ENCODE results near the gene KRT2. TPM values are rescaled to one million over a fixed set of nuclear protein-coding genes. Genes with fewer than 3 reads are reported as not detected.

The KRT2 gene
- total RNA-seq, 6 experiments from 2014 or later: not detected

DNA sequence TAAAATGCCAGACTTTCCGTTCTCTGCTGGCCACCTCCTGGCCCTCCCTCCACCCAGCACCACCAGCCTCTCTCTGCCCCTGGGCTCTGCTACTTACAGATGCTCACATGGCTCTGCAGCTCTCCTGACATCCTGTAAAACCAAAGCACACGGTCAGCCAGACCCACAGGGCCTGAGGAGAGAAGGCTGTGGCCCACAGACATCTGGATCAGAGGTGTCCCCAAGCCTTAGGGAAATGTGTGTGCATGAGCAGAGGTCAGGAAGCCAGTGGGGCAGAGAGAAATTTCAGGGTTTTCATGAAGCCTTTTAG, 39.8 kb upstream of the KRT2 start:
- no peaks in the 10 kb centered on the region for H3K9me3 Mint-ChIP-seq
- no peak for DNase-seq
- H3K4me1 Mint-ChIP-seq (ENCODE audit: low read depth): no peaks in the 10 kb centered on the region
- H3K27ac Mint-ChIP-seq: no peak overlapping the region
- TF ChIP-seq, protein P1, sequence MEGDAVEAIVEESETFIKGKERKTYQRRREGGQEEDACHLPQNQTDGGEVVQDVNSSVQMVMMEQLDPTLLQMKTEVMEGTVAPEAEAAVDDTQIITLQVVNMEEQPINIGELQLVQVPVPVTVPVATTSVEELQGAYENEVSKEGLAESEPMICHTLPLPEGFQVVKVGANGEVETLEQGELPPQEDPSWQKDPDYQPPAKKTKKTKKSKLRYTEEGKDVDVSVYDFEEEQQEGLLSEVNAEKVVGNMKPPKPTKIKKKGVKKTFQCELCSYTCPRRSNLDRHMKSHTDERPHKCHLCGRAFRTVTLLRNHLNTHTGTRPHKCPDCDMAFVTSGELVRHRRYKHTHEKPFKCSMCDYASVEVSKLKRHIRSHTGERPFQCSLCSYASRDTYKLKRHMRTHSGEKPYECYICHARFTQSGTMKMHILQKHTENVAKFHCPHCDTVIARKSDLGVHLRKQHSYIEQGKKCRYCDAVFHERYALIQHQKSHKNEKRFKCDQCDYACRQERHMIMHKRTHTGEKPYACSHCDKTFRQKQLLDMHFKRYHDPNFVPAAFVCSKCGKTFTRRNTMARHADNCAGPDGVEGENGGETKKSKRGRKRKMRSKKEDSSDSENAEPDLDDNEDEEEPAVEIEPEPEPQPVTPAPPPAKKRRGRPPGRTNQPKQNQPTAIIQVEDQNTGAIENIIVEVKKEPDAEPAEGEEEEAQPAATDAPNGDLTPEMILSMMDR (IDR thresholded peaks at IDR 0.05): no peak
- no peaks in the 10 kb centered on the region for H3K36me3 Mint-ChIP-seq (ENCODE audit: low read depth)
- H3K27me3 Mint-ChIP-seq (ENCODE audit: insufficient read depth): peaks cover 60% of the 10 kb centered on the region
- H3K4me3 Mint-ChIP-seq: no peak overlapping the region

DNA sequence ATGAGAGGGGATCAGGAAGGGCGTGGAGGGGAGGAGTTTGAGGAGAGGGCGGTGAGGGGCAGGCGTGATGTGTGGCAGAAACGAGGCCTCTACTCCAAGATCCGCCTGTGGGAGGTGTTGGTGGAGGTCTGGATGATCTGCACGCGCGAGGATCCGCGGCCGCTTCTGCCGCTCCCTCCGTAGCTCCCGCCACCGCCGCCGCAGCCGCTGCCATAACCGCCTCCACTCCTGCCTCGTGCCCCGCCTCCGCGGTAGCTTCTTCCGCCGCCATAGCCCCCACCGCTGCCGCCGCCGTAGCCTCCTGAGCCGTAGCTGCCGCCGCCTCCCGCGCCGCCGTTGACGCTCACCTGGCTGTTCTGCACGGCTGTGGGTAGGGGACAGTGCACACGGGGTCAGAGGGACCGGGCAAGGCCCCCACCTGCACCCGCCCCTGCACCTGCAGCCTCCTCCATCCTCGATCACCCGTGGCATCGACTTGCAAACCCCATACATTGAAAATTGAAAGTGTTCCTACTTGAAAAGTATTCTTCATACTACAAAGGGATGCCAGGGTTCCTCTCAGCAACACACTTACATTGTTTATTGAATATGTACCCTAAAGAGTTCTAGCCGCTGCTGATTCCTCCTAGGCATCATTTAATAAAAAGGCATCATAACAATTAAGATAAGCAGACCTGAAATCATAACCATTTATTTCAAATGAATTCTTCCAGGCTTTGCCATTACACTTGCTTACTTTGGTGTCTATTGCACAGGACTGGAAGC, 39.2 kb upstream of the KRT2 start:
- no peaks in the 10 kb centered on the region for H3K4me1 Mint-ChIP-seq (ENCODE audit: low read depth)
- H3K27ac Mint-ChIP-seq: no peak overlapping the region
- H3K36me3 Mint-ChIP-seq (ENCODE audit: low read depth): no peaks in the 10 kb centered on the region
- DNase-seq: no peak
- H3K9me3 Mint-ChIP-seq: no peaks in the 10 kb centered on the region
- no peak overlapping the region for H3K4me3 Mint-ChIP-seq
- TF ChIP-seq, protein P1 (IDR thresholded peaks at IDR 0.05): no peak
- peaks cover 65% of the 10 kb centered on the region for H3K27me3 Mint-ChIP-seq (ENCODE audit: insufficient read depth)

DNA sequence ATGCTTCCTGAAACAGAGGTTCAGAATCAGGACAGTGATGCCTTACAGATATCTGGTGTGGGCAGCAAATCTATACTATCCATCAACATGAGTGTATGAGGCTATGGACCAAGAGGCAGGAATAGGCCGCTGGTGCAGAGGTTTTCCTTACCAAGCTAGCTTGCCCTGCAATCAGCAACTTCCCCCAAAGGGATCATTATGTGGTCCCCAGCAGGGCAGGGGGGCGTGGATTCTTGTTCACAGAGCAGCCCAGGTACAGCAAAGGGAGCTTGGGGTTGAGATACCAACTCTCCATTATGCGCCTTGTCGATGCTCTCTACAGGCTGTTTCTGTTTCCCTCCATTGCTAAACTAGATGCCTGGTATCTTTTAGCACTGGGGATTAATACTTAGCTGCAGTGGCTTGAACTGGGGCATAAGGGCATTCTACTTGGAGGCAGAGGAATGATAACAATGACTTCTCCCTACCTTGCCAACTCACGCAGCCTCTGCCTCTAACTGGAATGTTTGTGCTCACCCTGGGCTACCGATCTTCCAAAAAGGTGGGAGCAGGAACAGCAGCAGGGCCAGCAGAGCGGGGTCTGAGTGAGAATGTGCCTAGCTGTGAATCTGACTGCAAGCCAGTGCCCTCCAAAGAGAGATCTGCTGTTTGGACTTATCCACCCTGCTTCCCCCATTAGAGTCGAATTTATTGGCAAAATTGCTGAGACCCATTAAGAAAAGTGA, 38.5 kb upstream of the KRT2 start:
- H3K36me3 Mint-ChIP-seq (ENCODE audit: low read depth): no peaks in the 10 kb centered on the region
- H3K27ac Mint-ChIP-seq: no peak overlapping the region
- no peaks in the 10 kb centered on the region for H3K4me1 Mint-ChIP-seq (ENCODE audit: low read depth)
- H3K4me3 Mint-ChIP-seq: no peak overlapping the region
- no peak for DNase-seq
- H3K9me3 Mint-ChIP-seq: no peaks in the 10 kb centered on the region
- TF ChIP-seq, protein P1 (IDR thresholded peaks at IDR 0.05): no peak
- peaks cover 61% of the 10 kb centered on the region for H3K27me3 Mint-ChIP-seq (ENCODE audit: insufficient read depth)

DNA sequence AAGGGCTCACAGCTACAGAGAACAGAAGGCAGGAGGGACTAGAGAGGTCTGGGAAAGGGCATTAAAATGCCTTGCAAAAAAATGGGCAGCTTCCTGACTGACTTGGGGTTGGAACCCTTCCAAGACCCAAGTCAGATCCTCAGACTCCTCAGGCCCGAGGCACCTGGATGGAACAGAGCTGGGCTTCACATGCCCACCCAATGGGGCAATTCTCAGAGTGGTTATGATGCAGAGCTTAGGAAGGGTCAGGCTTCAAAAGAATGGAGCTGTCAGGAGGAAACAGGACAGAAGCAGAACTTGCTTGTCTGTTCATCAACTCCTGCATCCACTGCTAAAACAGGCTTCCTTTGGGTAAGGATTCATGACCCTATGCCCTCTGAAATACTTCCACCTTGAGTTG, 37.9 kb upstream of the KRT2 start:
- Mint-ChIP-seq H3K4me3 (no peak overlapping the region), H3K9me3 (no peaks in the 10 kb centered on the region), H3K27me3 (ENCODE audit: insufficient read depth) (peaks cover 57% of the 10 kb centered on the region), H3K27ac (no peak overlapping the region), H3K4me1 (ENCODE audit: low read depth) (no peaks in the 10 kb centered on the region), H3K36me3 (ENCODE audit: low read depth) (no peaks in the 10 kb centered on the region)
- TF ChIP-seq, protein P1 (IDR thresholded peaks at IDR 0.05): no peak
- no peak for DNase-seq

DNA sequence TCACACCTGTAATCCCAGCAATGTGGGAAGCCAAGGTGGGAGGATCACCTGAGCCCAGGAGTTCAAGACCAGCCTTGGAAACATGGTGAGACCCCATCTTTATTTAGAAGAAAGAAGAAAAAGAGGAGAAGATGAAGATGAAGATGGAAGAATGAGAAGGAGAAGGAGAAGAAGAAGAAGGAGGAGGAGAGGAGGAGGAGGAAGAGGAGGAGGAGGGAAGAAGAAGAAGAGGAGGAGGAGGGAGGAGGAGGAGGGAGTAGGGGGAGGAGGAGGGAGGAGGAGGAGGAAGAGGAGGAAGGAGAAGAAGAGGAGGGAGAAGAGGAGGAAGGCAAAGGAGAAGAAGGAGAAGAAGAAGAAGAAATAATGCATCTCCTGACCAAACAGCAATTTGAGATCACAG, 37.2 kb upstream of the KRT2 start:
- TF ChIP-seq, protein P1 (IDR thresholded peaks at IDR 0.05): no peak
- Mint-ChIP-seq H3K27me3 (ENCODE audit: insufficient read depth) (peaks cover 62% of the 10 kb centered on the region), H3K4me3 (no peak overlapping the region), H3K4me1 (ENCODE audit: low read depth) (no peaks in the 10 kb centered on the region), H3K9me3 (no peaks in the 10 kb centered on the region), H3K27ac (no peak overlapping the region), H3K36me3 (ENCODE audit: low read depth) (no peaks in the 10 kb centered on the region)
- DNase-seq: no peak
